Measurements from ENCODE around the gene XIRP2. TPM values are rescaled to one million over a fixed set of nuclear protein-coding genes. Genes with fewer than 3 reads are reported as not detected.

XIRP2 gene
- total and polyA plus RNA-seq, 5 donors from 2014 or later: 0.15 TPM; not detected in 4

GRCh38 chr2:167126165-167126564 lies 237.9 kb downstream of the XIRP2 start:
- Histone ChIP-seq H3K4me3 (ENCODE audit: low read depth, low read length) (no peak overlapping the region), H3K4me1 (ENCODE audit: control insufficient read depth, insufficient read depth, low read length, poor library complexity, severe bottlenecking) (no peaks in the 10 kb centered on the region), H3K36me3 (ENCODE audit: control insufficient read depth, insufficient read depth, low read length) (no peaks in the 10 kb centered on the region), H3K27ac (ENCODE audit: insufficient read depth, low read length, poor library complexity, severe bottlenecking) (no peak overlapping the region), H3K9me3 (ENCODE audit: control insufficient read depth in 2 of 2, low read length in 2 of 2) (no peaks in the 10 kb centered on the region), H3K27me3 (ENCODE audit: control insufficient read depth, insufficient read depth, low read length) (no peaks in the 10 kb centered on the region)
- Mint-ChIP-seq H3K27ac (no peak overlapping the region), H3K4me1 (no peaks in the 10 kb centered on the region), H3K9me3 (no peaks in the 10 kb centered on the region), H3K4me3 (no peak overlapping the region), H3K36me3 (no peaks in the 10 kb centered on the region), H3K27me3 (no peaks in the 10 kb centered on the region)
- ATAC-seq (ENCODE audit: low read depth in 2 of 2): no peak
- DNase-seq: no peak

DNA sequence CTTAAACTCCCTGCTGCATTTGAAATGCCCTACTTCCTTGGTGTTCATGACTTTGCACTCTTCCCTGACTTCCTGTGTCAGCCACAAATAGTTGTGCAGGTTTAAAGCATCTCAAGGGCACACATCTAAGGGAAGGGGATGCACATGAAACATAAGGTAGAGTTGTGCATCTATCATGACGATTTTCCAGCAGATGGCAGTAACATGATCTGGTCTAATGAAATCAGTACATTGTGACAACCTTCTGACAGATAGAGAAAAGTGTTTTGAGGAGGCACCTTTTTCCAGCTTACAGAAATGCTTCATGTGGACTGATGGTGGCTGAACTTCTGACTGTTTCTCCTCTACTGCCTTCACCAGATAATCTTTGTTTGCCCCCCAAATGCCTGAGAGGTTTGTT lies 238.9 kb downstream of the XIRP2 start:
- H3K27me3 Mint-ChIP-seq: no peaks in the 10 kb centered on the region
- no peaks in the 10 kb centered on the region for H3K9me3 ChIP-seq (ENCODE audit: control insufficient read depth in 2 of 2, low read length in 2 of 2)
- H3K4me1 ChIP-seq (ENCODE audit: control insufficient read depth, insufficient read depth, low read length, poor library complexity, severe bottlenecking): no peaks in the 10 kb centered on the region
- no peak overlapping the region for H3K4me3 ChIP-seq (ENCODE audit: low read depth, low read length)
- H3K27ac ChIP-seq (ENCODE audit: insufficient read depth, low read length, poor library complexity, severe bottlenecking): no peak overlapping the region
- no peaks in the 10 kb centered on the region for H3K27me3 ChIP-seq (ENCODE audit: control insufficient read depth, insufficient read depth, low read length)
- no peak for ATAC-seq (ENCODE audit: low read depth in 2 of 2)
- no peaks in the 10 kb centered on the region for H3K36me3 Mint-ChIP-seq
- no peak for DNase-seq
- no peak overlapping the region for H3K4me3 Mint-ChIP-seq
- no peaks in the 10 kb centered on the region for H3K36me3 ChIP-seq (ENCODE audit: control insufficient read depth, insufficient read depth, low read length)
- H3K4me1 Mint-ChIP-seq: no peaks in the 10 kb centered on the region
- no peaks in the 10 kb centered on the region for H3K9me3 Mint-ChIP-seq
- H3K27ac Mint-ChIP-seq: no peak overlapping the region

DNA sequence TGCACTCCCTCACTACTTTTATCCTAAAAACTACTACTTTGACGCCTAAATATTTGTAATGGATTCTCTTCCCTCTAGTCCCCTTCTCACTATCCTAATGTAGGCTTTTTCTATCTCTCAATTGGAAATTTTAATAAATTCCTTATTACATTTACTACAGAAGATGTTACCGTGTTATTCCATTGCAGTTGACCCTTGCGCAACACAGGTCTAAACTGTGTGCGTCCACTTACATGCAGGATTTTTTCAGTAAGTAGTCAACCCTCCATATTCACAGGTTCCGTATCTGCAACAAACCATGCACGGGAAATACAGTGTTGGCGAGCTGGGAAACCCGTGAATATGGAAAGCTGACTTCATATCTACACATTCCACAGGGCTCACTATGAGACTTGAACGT lies 239.8 kb downstream of the XIRP2 start:
- no peak overlapping the region for H3K27ac ChIP-seq (ENCODE audit: insufficient read depth, low read length, poor library complexity, severe bottlenecking)
- peaks cover 0 to 2% (median 0%) of the 10 kb centered on the region in 7 donors for H3K9me3 Mint-ChIP-seq
- H3K4me1 ChIP-seq (ENCODE audit: control insufficient read depth, insufficient read depth, low read length, poor library complexity, severe bottlenecking): no peaks in the 10 kb centered on the region
- H3K27me3 Mint-ChIP-seq: no peaks in the 10 kb centered on the region
- no peaks in the 10 kb centered on the region for H3K27me3 ChIP-seq (ENCODE audit: control insufficient read depth, insufficient read depth, low read length)
- H3K36me3 Mint-ChIP-seq: no peaks in the 10 kb centered on the region
- DNase-seq: no peak
- no peak overlapping the region for H3K4me3 ChIP-seq (ENCODE audit: low read depth, low read length)
- no peak overlapping the region for H3K4me3 Mint-ChIP-seq
- no peaks in the 10 kb centered on the region for H3K9me3 ChIP-seq (ENCODE audit: control insufficient read depth in 2 of 2, low read length in 2 of 2)
- ATAC-seq (ENCODE audit: low read depth in 2 of 2): no peak
- H3K36me3 ChIP-seq (ENCODE audit: control insufficient read depth, insufficient read depth, low read length): no peaks in the 10 kb centered on the region
- no peak overlapping the region for H3K27ac Mint-ChIP-seq
- no peaks in the 10 kb centered on the region for H3K4me1 Mint-ChIP-seq

DNA sequence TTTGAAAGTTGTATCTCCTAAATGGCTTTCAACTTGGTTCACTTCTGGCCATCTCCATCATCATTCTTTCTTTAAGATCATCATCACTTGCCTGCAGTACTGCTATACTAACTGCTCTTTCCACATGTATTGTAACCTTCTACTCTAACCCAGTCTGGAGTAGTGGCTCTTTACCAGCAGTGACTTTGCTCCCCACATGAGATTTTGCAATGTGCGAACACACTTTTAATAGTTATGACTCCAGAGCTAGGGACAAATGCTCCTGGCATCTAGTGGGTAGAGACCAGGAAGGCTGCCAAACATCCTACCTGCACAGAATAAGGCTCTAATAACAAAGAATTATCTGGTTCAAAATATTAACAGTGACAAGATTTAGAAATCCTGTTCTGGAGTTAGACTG lies 243.8 kb downstream of the XIRP2 start:
- H3K4me1 ChIP-seq (ENCODE audit: control insufficient read depth, insufficient read depth, low read length, poor library complexity, severe bottlenecking): no peaks in the 10 kb centered on the region
- ATAC-seq (ENCODE audit: low read depth in 2 of 2): no peak
- Mint-ChIP-seq H3K9me3 (peaks cover 0 to 6% (median 0%) of the 10 kb centered on the region in 7 donors), H3K27ac (no peak overlapping the region), H3K4me1 (peaks cover 0 to 3% (median 0%) of the 10 kb centered on the region in 4 donors), H3K4me3 (no peak overlapping the region), H3K36me3 (no peaks in the 10 kb centered on the region), H3K27me3 (no peaks in the 10 kb centered on the region)
- no peaks in the 10 kb centered on the region for H3K36me3 ChIP-seq (ENCODE audit: control insufficient read depth, insufficient read depth, low read length)
- H3K4me3 ChIP-seq (ENCODE audit: low read depth, low read length): no peak overlapping the region
- no peak overlapping the region for H3K27ac ChIP-seq (ENCODE audit: insufficient read depth, low read length, poor library complexity, severe bottlenecking)
- no peak for DNase-seq
- no peaks in the 10 kb centered on the region for H3K9me3 ChIP-seq (ENCODE audit: control insufficient read depth in 2 of 2, low read length in 2 of 2)
- H3K27me3 ChIP-seq (ENCODE audit: control insufficient read depth, insufficient read depth, low read length): no peaks in the 10 kb centered on the region

- no peaks in the 10 kb centered on the region for H3K4me1 ChIP-seq (ENCODE audit: control insufficient read depth, insufficient read depth, low read length, poor library complexity, severe bottlenecking)
- no peaks in the 10 kb centered on the region for H3K27me3 ChIP-seq (ENCODE audit: control insufficient read depth, insufficient read depth, low read length)
- no peaks in the 10 kb centered on the region for H3K36me3 Mint-ChIP-seq
- no peaks in the 10 kb centered on the region for H3K36me3 ChIP-seq (ENCODE audit: control insufficient read depth, insufficient read depth, low read length)
- no peaks in the 10 kb centered on the region for H3K9me3 ChIP-seq (ENCODE audit: control insufficient read depth in 2 of 2, low read length in 2 of 2)
- no peak overlapping the region for H3K4me3 ChIP-seq (ENCODE audit: low read depth, low read length)
- H3K9me3 Mint-ChIP-seq: peaks cover 0 to 6% (median 0%) of the 10 kb centered on the region in 7 donors
- no peak overlapping the region for H3K27ac ChIP-seq (ENCODE audit: insufficient read depth, low read length, poor library complexity, severe bottlenecking)
- DNase-seq: no peak
- no peak overlapping the region for H3K27ac Mint-ChIP-seq
- no peaks in the 10 kb centered on the region for H3K27me3 Mint-ChIP-seq
- ATAC-seq (ENCODE audit: low read depth in 2 of 2): no peak
- peaks cover 0 to 3% (median 0%) of the 10 kb centered on the region in 4 donors for H3K4me1 Mint-ChIP-seq
- H3K4me3 Mint-ChIP-seq: no peak overlapping the region
These were observed 244.8 kb downstream of the XIRP2 start for GRCh38 chr2:167132906-167133555.

- H3K36me3 Mint-ChIP-seq: no peaks in the 10 kb centered on the region
- H3K4me1 Mint-ChIP-seq: peaks cover 0 to 3% (median 0%) of the 10 kb centered on the region in 4 donors
These were observed 245.3 kb downstream of the XIRP2 start for GRCh38 chr2:167133614-167134013.

GRCh38 chr2:167134381-167135072 lies 246.2 kb downstream of the XIRP2 start:
- Histone ChIP-seq H3K4me3 (ENCODE audit: low read depth, low read length) (no peak overlapping the region), H3K36me3 (ENCODE audit: control insufficient read depth, insufficient read depth, low read length) (no peaks in the 10 kb centered on the region), H3K27me3 (ENCODE audit: control insufficient read depth, insufficient read depth, low read length) (no peaks in the 10 kb centered on the region), H3K27ac (ENCODE audit: insufficient read depth, low read length, poor library complexity, severe bottlenecking) (no peak overlapping the region), H3K4me1 (ENCODE audit: control insufficient read depth, insufficient read depth, low read length, poor library complexity, severe bottlenecking) (no peaks in the 10 kb centered on the region), H3K9me3 (ENCODE audit: control insufficient read depth in 2 of 2, low read length in 2 of 2) (no peaks in the 10 kb centered on the region)
- no peak for ATAC-seq (ENCODE audit: low read depth in 2 of 2)
- H3K27ac Mint-ChIP-seq: no peak overlapping the region
- no peak overlapping the region for H3K4me3 Mint-ChIP-seq
- H3K36me3 Mint-ChIP-seq: no peaks in the 10 kb centered on the region
- H3K9me3 Mint-ChIP-seq: peaks cover 0 to 7% (median 0%) of the 10 kb centered on the region in 7 donors
- H3K4me1 Mint-ChIP-seq: peaks cover 0 to 3% (median 0%) of the 10 kb centered on the region in 4 donors
- no peaks in the 10 kb centered on the region for H3K27me3 Mint-ChIP-seq
- DNase-seq: no peak

More at GRCh38 chr2:167133614-167134013, 245.3 kb downstream of the XIRP2 start:
- Mint-ChIP-seq H3K4me3 (no peak overlapping the region), H3K9me3 (peaks cover 0 to 7% (median 0%) of the 10 kb centered on the region in 7 donors), H3K27me3 (no peaks in the 10 kb centered on the region), H3K27ac (no peak overlapping the region)
- Histone ChIP-seq H3K4me1 (ENCODE audit: control insufficient read depth, insufficient read depth, low read length, poor library complexity, severe bottlenecking) (no peaks in the 10 kb centered on the region), H3K36me3 (ENCODE audit: control insufficient read depth, insufficient read depth, low read length) (no peaks in the 10 kb centered on the region), H3K27me3 (ENCODE audit: control insufficient read depth, insufficient read depth, low read length) (no peaks in the 10 kb centered on the region), H3K27ac (ENCODE audit: insufficient read depth, low read length, poor library complexity, severe bottlenecking) (no peak overlapping the region), H3K4me3 (ENCODE audit: low read depth, low read length) (no peak overlapping the region), H3K9me3 (ENCODE audit: control insufficient read depth in 2 of 2, low read length in 2 of 2) (no peaks in the 10 kb centered on the region)
- ATAC-seq (ENCODE audit: low read depth in 2 of 2) (no peak), DNase-seq (no peak)

GRCh38 chr2:167135706-167136105 lies 247.4 kb downstream of the XIRP2 start:
- Mint-ChIP-seq H3K4me1 (peaks cover 0 to 3% (median 0%) of the 10 kb centered on the region in 4 donors), H3K27ac (peak overlapping the region in 1 of 3 donors; percentile 21), H3K27me3 (no peaks in the 10 kb centered on the region), H3K4me3 (no peak overlapping the region), H3K36me3 (no peaks in the 10 kb centered on the region), H3K9me3 (peaks cover 0 to 7% (median 0%) of the 10 kb centered on the region in 7 donors)
- no peaks in the 10 kb centered on the region for H3K27me3 ChIP-seq (ENCODE audit: control insufficient read depth, insufficient read depth, low read length)
- H3K4me1 ChIP-seq (ENCODE audit: control insufficient read depth, insufficient read depth, low read length, poor library complexity, severe bottlenecking): no peaks in the 10 kb centered on the region
- H3K4me3 ChIP-seq (ENCODE audit: low read depth, low read length): no peak overlapping the region
- H3K27ac ChIP-seq (ENCODE audit: insufficient read depth, low read length, poor library complexity, severe bottlenecking): no peak overlapping the region
- DNase-seq (no peak), ATAC-seq (ENCODE audit: low read depth in 2 of 2) (no peak)
- no peaks in the 10 kb centered on the region for H3K36me3 ChIP-seq (ENCODE audit: control insufficient read depth, insufficient read depth, low read length)
- no peaks in the 10 kb centered on the region for H3K9me3 ChIP-seq (ENCODE audit: control insufficient read depth in 2 of 2, low read length in 2 of 2)
